Loucy (cell line): Measurements from ENCODE around the gene POU2F2.

ENCODE experiments used
- H2AFZ ChIP-seq: fragments of 200-600 bp; sonication (generic); 2 replicates; pipeline ENCODE4 v1.6.0; 2016; ENCODE audit warnings: antibody characterized with exemption, mild to moderate bottlenecking, low read length, moderate library complexity
- H3F3A ChIP-seq: fragments of 200-600 bp; 2 replicates; pipeline ENCODE4 v1.6.0; 2016; ENCODE audit warnings: antibody characterized with exemption, low read depth, mild to moderate bottlenecking
- H3K27me3 ChIP-seq: fragments of 200-600 bp; sonication (generic); 2 replicates; pipeline ENCODE4 v1.6.1; 2014; ENCODE audit warnings: low read length, mild to moderate bottlenecking; ENCODE audit not compliant: insufficient read depth, poor library complexity, severe bottlenecking
- H3K36me3 ChIP-seq: fragments of 200-600 bp; sonication (generic); 2 replicates; pipeline ENCODE4 v1.6.1; 2016; ENCODE audit warnings: low read length; ENCODE audit not compliant: insufficient read depth
- H3K4me1 ChIP-seq: fragments of 200-600 bp; sonication (generic); 2 replicates; pipeline ENCODE4 v1.5.1; 2014; ENCODE audit warnings: low read length, mild to moderate bottlenecking; ENCODE audit not compliant: insufficient read depth, poor library complexity, severe bottlenecking
- H3K4me2 ChIP-seq: fragments of 200-600 bp; sonication (generic); 2 replicates; pipeline ENCODE4 v1.6.0; 2014; ENCODE audit warnings: antibody characterized with exemption, low read length, low read depth, mild to moderate bottlenecking; ENCODE audit not compliant: poor library complexity, severe bottlenecking
- H3K4me3 ChIP-seq: fragments of 200-600 bp; sonication (generic); 2 replicates; pipeline ENCODE4 v1.5.1; 2014; ENCODE audit warnings: low read length, mild to moderate bottlenecking, mixed read lengths; ENCODE audit not compliant: poor library complexity, severe bottlenecking
- H3K79me2 ChIP-seq: fragments of 200-600 bp; sonication (generic); 2 replicates; pipeline ENCODE4 v1.6.1; 2014; ENCODE audit warnings: low read length; ENCODE audit not compliant: insufficient read depth
- H3K9ac ChIP-seq: fragments of 200-600 bp; sonication (generic); 2 replicates; pipeline ENCODE4 v1.6.0; 2014; ENCODE audit warnings: mild to moderate bottlenecking, low read depth, low read length, moderate library complexity; ENCODE audit not compliant: poor library complexity, severe bottlenecking
- H3K9me2 ChIP-seq: fragments of 200-600 bp; sonication (generic); replicated peaks from 2 replicates; pipeline ENCODE4 v1.6.1; 2016; ENCODE audit warnings: low read depth, low read length, mixed read lengths
- H3K9me3 ChIP-seq: fragments of 200-600 bp; sonication (generic); 2 replicates; pipeline ENCODE4 v1.6.1; 2014; ENCODE audit warnings: mild to moderate bottlenecking, antibody characterized with exemption, low read length, low read depth; ENCODE audit not compliant: insufficient read depth
- H4K20me1 ChIP-seq: fragments of 200-600 bp; sonication (generic); 2 replicates; pipeline ENCODE4 v1.6.0; 2014; ENCODE audit warnings: antibody characterized with exemption, low read length, mild to moderate bottlenecking; ENCODE audit not compliant: insufficient read depth, poor library complexity, severe bottlenecking
- CTCF ChIP-seq: fragments of 200-600 bp; sonication (generic); conservative IDR thresholded peaks from 2 replicates; pipeline ENCODE4 v1.5.1; 2014; ENCODE audit warnings: mild to moderate bottlenecking, antibody characterized with exemption, low read length
- EZH2phosphoT487 ChIP-seq: fragments of 200-600 bp; IDR thresholded peaks from 2 replicates; pipeline ENCODE4 v1.6.1; 2018; ENCODE audit warnings: antibody characterized with exemption, mild to moderate bottlenecking, moderate library complexity, borderline replicate concordance

The POU2F2 gene

GRCh38 chr19:42176990-42177685 is 44.9 kb upstream of the POU2F2 start:
- no peak overlapping the region for H3K9ac ChIP-seq

GRCh38 chr19:42176649-42176989 is 44.4 kb upstream of the POU2F2 start:
- Histone ChIP-seq H3K27me3 (peaks cover 24% of the 10 kb centered on the region), H3K79me2 (no peaks in the 10 kb centered on the region), H3K36me3 (no peaks in the 10 kb centered on the region), H3K9me2 (no peaks in the 10 kb centered on the region), H3K4me1 (no peaks in the 10 kb centered on the region), H3K9ac (no peak overlapping the region), H2AFZ (no peak overlapping the region), H3K4me3 (peak overlapping the region; percentile 66), H3K4me2 (peak overlapping the region; percentile 76), H4K20me1 (no peaks in the 10 kb centered on the region), H3F3A (no peaks in the 10 kb centered on the region), H3K9me3 (no peaks in the 10 kb centered on the region)
- no peak for TF ChIP-seq EZH2phosphoT487

More at GRCh38 chr19:42176990-42177685, 44.9 kb upstream of the POU2F2 start:
- Histone ChIP-seq H2AFZ (peak overlapping the region; percentile 65; the same call in 1 of the 2 replicates), H3K4me3 (peak overlapping the region; percentile 66), H3K9me2 (no peaks in the 10 kb centered on the region), H3K36me3 (no peaks in the 10 kb centered on the region), H3K79me2 (no peaks in the 10 kb centered on the region), H3K4me1 (no peaks in the 10 kb centered on the region), H3K4me2 (peak overlapping the region; percentile 76), H3F3A (no peaks in the 10 kb centered on the region), H3K9me3 (no peaks in the 10 kb centered on the region), H4K20me1 (no peaks in the 10 kb centered on the region), H3K27me3 (peaks cover 24% of the 10 kb centered on the region)
- peak; percentile 31 for TF ChIP-seq CTCF
- TF ChIP-seq EZH2phosphoT487 = no peak

GRCh38 chr19:42175952-42176648 is 43.9 kb upstream of the POU2F2 start:
- H3K4me2 ChIP-seq = peak overlapping the region; percentile 76
- no peaks in the 10 kb centered on the region for H3K4me1 ChIP-seq
- H3K9ac ChIP-seq = no peak overlapping the region
- no peaks in the 10 kb centered on the region for H3F3A ChIP-seq
- TF ChIP-seq CTCF (no peak), EZH2phosphoT487 (no peak)
- H4K20me1 ChIP-seq = no peaks in the 10 kb centered on the region
- peak overlapping the region; percentile 66 for H3K4me3 ChIP-seq
- no peak overlapping the region for H2AFZ ChIP-seq
- H3K9me3 ChIP-seq = no peaks in the 10 kb centered on the region
- H3K27me3 ChIP-seq = peaks cover 24% of the 10 kb centered on the region
- no peaks in the 10 kb centered on the region for H3K36me3 ChIP-seq
- H3K79me2 ChIP-seq = no peaks in the 10 kb centered on the region
- no peaks in the 10 kb centered on the region for H3K9me2 ChIP-seq
